ENCODE measurements around the gene TMEM178B.

DNA sequence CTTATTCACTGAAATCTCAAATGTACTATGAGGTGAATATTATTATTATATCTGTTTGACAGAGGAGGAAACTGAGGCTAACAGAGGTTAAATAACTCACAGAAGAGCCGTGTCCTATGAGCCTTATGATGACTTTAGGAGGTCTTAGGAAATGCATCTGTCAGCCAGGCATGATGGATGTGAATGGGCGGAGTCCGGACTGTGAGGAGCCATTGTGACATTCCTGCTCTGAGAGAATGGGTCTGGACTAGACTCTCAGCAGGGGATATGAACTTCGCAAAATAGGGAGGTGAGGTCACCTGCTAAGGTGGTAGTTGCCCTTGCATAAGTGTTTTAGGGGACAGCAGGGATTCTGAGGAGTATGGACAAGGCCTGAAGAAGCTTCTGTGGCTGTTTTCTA lies 153.6 kb downstream of the TMEM178B start:
- TF ChIP-seq, protein P1, sequence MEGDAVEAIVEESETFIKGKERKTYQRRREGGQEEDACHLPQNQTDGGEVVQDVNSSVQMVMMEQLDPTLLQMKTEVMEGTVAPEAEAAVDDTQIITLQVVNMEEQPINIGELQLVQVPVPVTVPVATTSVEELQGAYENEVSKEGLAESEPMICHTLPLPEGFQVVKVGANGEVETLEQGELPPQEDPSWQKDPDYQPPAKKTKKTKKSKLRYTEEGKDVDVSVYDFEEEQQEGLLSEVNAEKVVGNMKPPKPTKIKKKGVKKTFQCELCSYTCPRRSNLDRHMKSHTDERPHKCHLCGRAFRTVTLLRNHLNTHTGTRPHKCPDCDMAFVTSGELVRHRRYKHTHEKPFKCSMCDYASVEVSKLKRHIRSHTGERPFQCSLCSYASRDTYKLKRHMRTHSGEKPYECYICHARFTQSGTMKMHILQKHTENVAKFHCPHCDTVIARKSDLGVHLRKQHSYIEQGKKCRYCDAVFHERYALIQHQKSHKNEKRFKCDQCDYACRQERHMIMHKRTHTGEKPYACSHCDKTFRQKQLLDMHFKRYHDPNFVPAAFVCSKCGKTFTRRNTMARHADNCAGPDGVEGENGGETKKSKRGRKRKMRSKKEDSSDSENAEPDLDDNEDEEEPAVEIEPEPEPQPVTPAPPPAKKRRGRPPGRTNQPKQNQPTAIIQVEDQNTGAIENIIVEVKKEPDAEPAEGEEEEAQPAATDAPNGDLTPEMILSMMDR (IDR thresholded peaks at IDR 0.05; ENCODE audit: low read depth, low read length, poor library complexity, severe bottlenecking), result no peak
- TF ChIP-seq EZH2phosphoT487 (IDR thresholded peaks at IDR 0.05; ENCODE audit: borderline replicate concordance, low read length), result no peak

Data from DOHH2 (cell line).